NCI-H1105 (cell line): ENCODE measurements around the gene SECTM1.

Experiments
- DNase-seq: peaks from one replicate; lab custom pipeline; 2025; lab: John Stamatoyannopoulos, UW

Gene SECTM1

GRCh38 chr17:82299452-82299851, 34.1 kb downstream of the SECTM1 start:
- no peak for DNase-seq

- DNase-seq, result no peak
Observed at GRCh38 chr17:82298538-82299421, 34.8 kb downstream of the SECTM1 start.

DNA sequence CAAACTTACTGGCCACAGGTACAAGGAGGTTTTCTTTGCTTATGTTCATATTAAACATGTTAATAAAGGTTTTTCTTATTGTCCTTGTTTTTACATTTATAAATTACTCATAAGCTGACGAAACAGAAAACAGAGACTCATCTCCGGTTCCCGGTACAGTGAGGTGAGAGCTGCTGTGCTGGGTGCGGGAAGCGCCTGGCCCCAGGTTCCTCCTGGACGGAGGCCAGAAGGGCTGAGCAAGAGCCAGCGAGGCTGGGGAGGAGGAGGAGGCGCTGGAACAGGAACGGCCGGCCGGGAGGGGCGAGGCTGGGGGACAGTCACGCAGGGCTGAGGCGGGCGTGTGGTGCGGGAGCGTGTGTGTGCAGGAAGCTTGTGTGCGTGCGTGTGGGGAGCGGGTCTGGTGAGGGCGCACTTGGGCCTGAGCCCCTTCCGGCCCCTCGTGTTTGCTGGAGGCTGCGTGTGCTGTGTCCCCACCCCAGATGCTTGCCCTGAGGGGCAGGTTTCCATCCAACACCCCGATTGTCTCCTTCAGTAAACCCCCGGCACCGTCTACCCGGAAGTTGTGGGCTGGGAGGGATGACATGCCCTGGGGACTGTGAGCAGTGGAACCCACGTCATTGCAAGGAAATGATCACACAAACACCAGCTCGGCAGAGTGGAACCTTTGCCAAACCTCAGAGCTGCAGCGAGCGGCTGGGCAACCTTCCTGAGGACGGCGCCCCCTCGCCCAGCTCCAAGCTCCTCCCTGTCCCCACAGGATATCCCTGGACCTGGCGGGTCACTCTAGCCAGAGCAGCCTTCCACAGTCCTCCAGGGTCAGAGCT, 35.6 kb downstream of the SECTM1 start:
- peak; percentile 35 for DNase-seq

DNA sequence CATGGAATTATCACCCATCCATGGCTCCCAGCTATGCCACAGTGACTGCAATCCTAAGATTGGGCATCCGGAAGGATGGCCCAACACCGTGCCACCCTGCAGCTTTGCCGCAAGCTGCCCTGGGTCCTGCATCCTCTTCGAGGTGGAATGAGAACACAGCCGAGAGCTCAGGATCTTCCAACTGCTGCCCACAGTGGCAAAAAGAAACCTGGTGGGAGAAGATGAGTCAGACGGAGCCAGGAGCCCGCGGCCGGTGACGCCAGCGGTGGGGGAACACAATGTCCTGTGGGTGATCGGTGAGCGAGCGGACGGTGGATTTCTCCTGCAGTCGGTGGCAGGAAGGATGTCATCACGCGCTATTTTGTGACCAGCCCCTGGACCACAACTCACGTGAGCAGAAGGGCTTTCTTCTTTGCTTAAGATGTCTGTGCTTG, 36.3 kb downstream of the SECTM1 start:
- DNase-seq, result no peak

GRCh38 chr17:82296511-82297279, 36.9 kb downstream of the SECTM1 start:
- no peak for DNase-seq

GRCh38 chr17:82295472-82295814, 38.1 kb downstream of the SECTM1 start:
- DNase-seq, result no peak

- no peak for DNase-seq
Observed at GRCh38 chr17:82294064-82294773, 39.3 kb downstream of the SECTM1 start.

DNA sequence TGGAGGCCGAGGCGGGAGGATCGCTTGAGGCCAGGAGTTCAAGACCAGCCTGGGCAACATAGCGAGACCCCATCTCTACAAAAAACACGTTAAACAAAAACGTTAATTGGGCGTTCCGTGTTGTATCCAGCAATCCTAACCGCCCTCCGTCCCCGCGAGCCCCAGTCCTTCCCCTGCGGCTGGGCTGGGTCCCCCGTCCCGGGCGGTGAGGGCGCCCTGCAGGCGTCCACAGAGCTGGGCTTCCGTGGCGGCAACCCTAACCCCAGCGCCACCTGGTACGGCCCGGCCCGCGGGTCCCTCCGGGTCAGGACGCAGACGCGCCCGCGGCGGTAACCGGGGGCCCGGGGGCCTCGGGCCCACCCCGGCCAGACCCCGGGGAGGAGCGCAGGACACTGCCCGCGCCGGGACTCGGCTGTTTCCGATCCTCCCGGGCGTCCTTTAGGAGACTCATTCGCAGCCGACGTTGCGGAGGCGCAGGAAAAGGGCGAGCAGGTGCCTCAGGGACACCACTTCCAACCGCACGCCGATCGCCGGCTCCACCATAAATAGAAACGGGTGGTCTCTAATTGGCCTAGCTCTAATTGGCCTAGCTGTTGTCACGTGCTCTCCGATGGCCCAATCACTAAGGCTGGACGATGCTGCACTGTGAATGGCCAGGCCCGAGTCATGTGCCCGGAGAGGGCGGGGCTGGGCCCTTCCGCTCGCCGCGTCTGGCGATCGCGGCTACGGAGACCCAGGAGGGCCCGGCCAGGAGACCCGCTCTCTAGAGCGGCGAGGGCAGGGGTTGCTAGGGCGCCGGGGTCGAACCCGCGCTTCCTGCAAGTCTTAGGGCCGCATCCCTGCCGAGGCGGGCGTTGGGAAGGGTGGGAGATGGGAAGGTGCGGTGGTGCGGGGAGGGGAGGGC, 41.1 kb downstream of the SECTM1 start:
- peak; percentile 97 for DNase-seq

GRCh38 chr17:82291582-82292250, 41.9 kb downstream of the SECTM1 start:
- no peak for DNase-seq

- no peak for DNase-seq
Observed at GRCh38 chr17:82287868-82288801, 45.4 kb downstream of the SECTM1 start.

GRCh38 chr17:82287013-82287867, 46.3 kb downstream of the SECTM1 start:
- no peak for DNase-seq

DNA sequence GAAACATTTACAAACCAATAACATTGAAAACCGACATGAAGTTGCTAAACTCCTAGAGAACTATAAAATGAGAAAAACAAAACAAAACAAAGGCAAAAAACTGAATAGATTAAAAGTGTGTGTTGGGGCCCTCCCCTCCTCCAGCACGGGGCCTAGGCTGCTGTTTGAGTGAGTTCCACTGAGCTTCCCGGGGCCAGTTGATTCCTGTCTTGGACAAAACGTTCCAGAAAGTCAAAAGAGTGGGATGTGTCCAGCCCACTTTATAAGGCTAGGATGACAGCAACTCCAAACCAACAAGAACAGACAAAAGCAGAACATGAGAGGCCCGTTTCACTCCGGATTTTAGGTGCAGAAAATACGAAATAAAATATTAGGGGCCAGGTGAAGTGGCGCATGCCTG, 48.4 kb downstream of the SECTM1 start:
- no peak for DNase-seq

DNA sequence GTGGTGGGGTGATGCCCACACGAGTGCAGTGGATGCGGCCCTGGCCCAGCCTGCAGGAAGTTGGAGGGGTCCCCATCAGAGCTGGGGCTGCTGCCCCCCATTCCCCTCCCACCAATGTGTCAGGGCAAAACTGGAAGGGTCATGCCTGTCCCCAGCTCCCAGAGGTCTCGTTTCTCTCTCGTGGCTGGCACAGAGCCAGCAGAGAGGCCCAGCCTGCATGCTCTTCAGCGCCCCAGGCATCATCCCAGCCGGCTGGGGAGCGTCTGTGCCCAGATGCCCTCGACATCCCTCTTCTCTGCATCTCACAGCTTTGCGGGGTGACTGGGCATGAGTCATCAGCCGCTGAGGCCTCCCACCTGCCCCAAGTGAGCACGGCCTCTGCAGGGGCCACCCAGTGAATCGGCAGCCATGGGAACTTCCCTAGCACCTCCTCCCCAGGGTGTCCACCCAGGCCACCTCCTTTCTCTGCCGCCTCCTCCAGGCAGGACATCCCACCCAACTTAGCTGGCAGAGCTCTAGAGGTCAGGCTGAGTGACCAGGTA, 50.3 kb downstream of the SECTM1 start:
- no peak for DNase-seq

DNA sequence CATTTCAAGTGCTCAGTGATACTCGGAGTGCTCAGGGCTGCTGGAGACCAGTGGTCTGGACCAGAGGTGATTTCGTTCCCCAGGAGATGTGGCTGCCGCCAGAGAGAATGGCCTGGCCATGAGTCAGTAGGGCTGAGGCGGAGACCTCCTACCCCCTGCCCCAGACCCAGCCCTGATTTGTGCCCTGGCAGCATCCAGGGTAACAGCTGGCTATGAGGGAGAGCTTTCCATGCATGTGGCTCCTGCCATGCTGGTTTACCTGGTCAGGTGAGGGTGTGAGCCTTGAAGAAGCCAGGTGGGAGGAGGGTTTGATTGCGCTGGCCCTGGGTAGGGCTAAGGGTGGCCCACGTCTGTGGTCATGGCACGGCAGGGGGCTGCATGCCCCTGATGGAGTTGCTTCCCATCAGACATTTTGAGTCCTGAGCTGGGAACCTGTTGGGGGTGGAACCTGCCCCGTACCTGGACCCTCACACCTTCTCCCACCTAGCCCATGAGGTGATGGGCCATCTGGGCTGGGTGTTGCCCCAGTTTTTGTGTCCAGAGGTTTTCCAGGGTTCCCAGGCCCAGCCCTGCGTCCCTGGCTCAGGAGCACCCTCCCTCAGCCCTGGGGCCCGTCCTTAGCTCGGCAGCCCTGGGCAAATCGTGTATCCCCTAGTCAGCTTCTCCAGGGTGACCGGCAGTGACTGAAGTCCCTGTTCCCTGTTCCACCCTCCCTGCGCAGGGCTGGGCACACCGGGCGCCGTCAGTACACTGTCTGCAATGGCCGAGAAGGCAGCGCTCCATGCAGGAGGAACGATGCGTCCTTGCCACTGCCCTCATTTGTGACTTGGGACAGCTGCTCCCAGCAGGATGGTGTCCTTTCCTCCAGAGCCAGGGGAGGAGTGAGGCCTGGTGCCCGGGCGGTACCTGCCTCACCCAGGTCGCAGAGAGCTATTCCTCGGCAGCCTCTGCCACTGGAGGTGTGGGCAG, 51.0 kb downstream of the SECTM1 start:
- no peak for DNase-seq

DNA sequence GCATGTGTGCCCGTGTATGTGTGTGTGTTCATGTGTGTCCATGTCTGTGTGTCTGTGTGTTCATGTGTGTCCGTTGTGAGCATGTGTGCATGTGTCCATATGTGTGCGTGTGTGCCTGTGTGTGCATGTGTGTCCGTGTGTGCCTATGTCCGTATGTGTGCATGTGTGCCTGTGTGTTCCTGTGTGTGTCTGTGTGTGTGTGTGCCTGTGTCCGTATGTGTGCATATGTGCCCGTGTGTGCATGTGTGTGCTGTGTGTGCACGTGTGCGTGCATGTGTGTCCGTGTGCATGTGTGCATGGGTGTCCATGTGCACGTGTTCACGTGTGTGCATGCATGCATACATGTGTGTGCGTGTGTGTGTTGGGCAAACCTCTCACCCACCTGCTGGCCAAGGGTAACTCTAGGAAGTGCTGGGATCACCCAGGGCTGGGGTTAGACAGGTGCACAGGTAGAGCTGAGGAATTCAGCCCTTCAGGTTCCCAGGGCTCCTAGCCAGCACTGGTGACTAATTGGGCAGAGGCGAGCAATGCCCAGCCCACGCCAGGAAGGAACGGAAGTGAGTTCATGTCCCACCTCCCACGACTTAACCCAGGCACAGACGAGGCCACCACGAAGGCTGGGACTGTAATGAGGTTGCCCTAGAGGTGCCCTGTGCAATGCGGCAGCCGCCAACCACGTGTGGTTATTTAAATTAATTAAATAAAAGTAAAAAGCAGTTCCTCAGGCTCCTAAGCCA, 51.9 kb downstream of the SECTM1 start:
- DNase-seq, result no peak

- DNase-seq, result no peak
Observed at GRCh38 chr17:82281076-82281475, 52.5 kb downstream of the SECTM1 start.
